Hepatocyte (in vitro differentiated cells): ENCODE data around the gene SYT14.

Experiments used
- CTCF ChIP-seq: fragments of 200-600 bp; sonication (generic); IDR thresholded peaks from 2 replicates; pipeline ENCODE4 v1.5.1; 2016; ENCODE audit warnings: antibody characterized with exemption, mild to moderate bottlenecking; ENCODE audit not compliant: poor library complexity
- EZH2 ChIP-seq: fragments of 200-600 bp; sonication (generic); IDR thresholded peaks from 2 replicates; pipeline ENCODE4 v1.6.1; 2016; ENCODE audit warnings: antibody characterized with exemption, mild to moderate bottlenecking, borderline replicate concordance
- EZH2phosphoT487 ChIP-seq: fragments of 200-600 bp; sonication (generic); IDR thresholded peaks from one replicate; pipeline ENCODE4 v1.6.1; 2018; ENCODE audit warnings: antibody characterized with exemption, mild to moderate bottlenecking, low read depth, moderate library complexity; ENCODE audit not compliant: unreplicated experiment, severe bottlenecking

GRCh38 chr1:210123383-210123782, 185.4 kb downstream of the SYT14 start:
- TF ChIP-seq CTCF (no peak), EZH2phosphoT487 (no peak), EZH2 (no peak)
